MCF 10A (cell line): Measurements from ENCODE around the gene NBEAL1. TPM values are rescaled to one million over a fixed set of nuclear protein-coding genes. Genes with fewer than 3 reads are reported as not detected.

Experiments used
- BruUV-seq: library from RNA; stranded (reverse); fragments of 400-500 nt; replicated peaks from 2 replicates; lab custom pipeline; 2021; lab: Mats Ljungman, UMichigan
- CTCF ChIA-PET: fragments of 300-600 bp; sonication (Branson Sonifier 250); formaldehyde crosslinking; extraction: SDS; loops from one replicate; lab custom pipeline; 2021; ENCODE audit warnings: antibody characterized with exemption, inconsistent platforms; lab: Yijun Ruan, JAX
- POLR2A ChIA-PET: fragments of 300-600, 350-650 bp; sonication (Branson Sonifier 250); formaldehyde crosslinking; extraction: SDS; loops from one replicate; lab custom pipeline; 2020; ENCODE audit warnings: antibody characterized with exemption, inconsistent platforms; lab: Yijun Ruan, JAX
- DNase-seq: peaks from one replicate; pipeline ENCODE4 v3.0.0-alpha.2; 2018; ENCODE audit not compliant: unreplicated experiment
- H3K27ac Mint-ChIP-seq: one replicate; pipeline ENCODE4 v1.8.0; 2022; ENCODE audit warnings: mild to moderate bottlenecking, low read depth, mixed read lengths; ENCODE audit not compliant: unreplicated experiment
- H3K27me3 Mint-ChIP-seq: one replicate; pipeline ENCODE4 v1.8.0; 2022; ENCODE audit warnings: mixed read lengths; ENCODE audit not compliant: insufficient read depth, unreplicated experiment
- H3K36me3 Mint-ChIP-seq: one replicate; pipeline ENCODE4 v1.8.0; 2022; ENCODE audit warnings: mild to moderate bottlenecking, moderate library complexity, mixed read lengths; ENCODE audit not compliant: insufficient read depth, unreplicated experiment
- H3K4me1 Mint-ChIP-seq: one replicate; pipeline ENCODE4 v1.8.0; 2022; ENCODE audit warnings: mixed read lengths; ENCODE audit not compliant: insufficient read depth, unreplicated experiment
- H3K4me3 Mint-ChIP-seq: one replicate; pipeline ENCODE4 v1.8.0; 2022; ENCODE audit warnings: mild to moderate bottlenecking, moderate library complexity, mixed read lengths; ENCODE audit not compliant: unreplicated experiment
- H3K9me3 Mint-ChIP-seq: one replicate; pipeline ENCODE4 v1.8.0; 2022; ENCODE audit warnings: mixed read lengths; ENCODE audit not compliant: unreplicated experiment
- CTCF ChIP-seq: fragments of 200-600 bp; IDR thresholded peaks from one replicate; pipeline ENCODE4 v1.8.0; 2022; ENCODE audit warnings: antibody characterized with exemption, mild to moderate bottlenecking; ENCODE audit not compliant: unreplicated experiment
- intact Hi-C: fragments of 100-400 bp; cut with micrococcal nuclease; formaldehyde crosslinking; loops from 2 replicates; pipeline ENCODE4 v1.14.1; 2022
- total RNA-seq: library from RNA; stranded (reverse); gene quantifications from 2 replicates; pipeline ENCODE4 v1.2.3, GENCODE V29; 2022

NBEAL1 gene
- total RNA-seq, 1 experiment from 2014 or later, result 18.8 TPM

- TSS peak; percentile 60 for BruUV-seq
- ChIA-PET POLR2A (interaction anchor here (0.5 to 2.8 kb wide), 16 partner anchors 9 to 328 kb away, joined by 3 to 17 read pairs (median 6); partner anchors contain the start of genes ABI2, CARF, RAPH1 and WDR12), CTCF (interaction anchor here (0.6 to 5.6 kb wide), 13 partner anchors 10 to 653 kb away, joined by 3 to 26 read pairs (median 4); partner anchors contain the start of gene RAPH1)
- peak; percentile 90 for DNase-seq
- no peak for TF ChIP-seq CTCF
- Mint-ChIP-seq H3K27ac (peak within 1 kb of the TSS; percentile 96), H3K4me3 (peak within 1 kb of the TSS; percentile 86), H3K27me3 (no peaks in the 10 kb centered on the region), H3K36me3 (peaks cover 6% of the 10 kb centered on the region), H3K4me1 (peaks cover 14% of the 10 kb centered on the region), H3K9me3 (no peaks in the 10 kb centered on the region)
- intact Hi-C loops, result loop anchor here (5.0 kb wide), 3 partner anchors 88 to 407 kb away; partner anchors contain the start of genes ABI2, CARF and WDR12
Observed at GRCh38 chr2:203238704-203239526, 224.2 kb downstream of the NBEAL1 start, which contains the start of gene CYP20A1. Gene CYP20A1, plus strand, starts transcription at chr2:203239018. Its CDS starts 45 bp downstream, at chr2:203239063.

GRCh38 chr2:203240491-203240890 lies 225.8 kb downstream of the NBEAL1 start:
- Mint-ChIP-seq H3K27me3 (no peaks in the 10 kb centered on the region), H3K4me3 (peak overlapping the region; percentile 86), H3K36me3 (peaks cover 14% of the 10 kb centered on the region), H3K9me3 (no peaks in the 10 kb centered on the region), H3K27ac (peak overlapping the region; percentile 96), H3K4me1 (peaks cover 14% of the 10 kb centered on the region)
- intact Hi-C loops, result no loop called here
- DNase-seq, result no peak
- BruUV-seq, result no TSS peak
- ChIA-PET CTCF (interaction anchor here (1.6 to 5.6 kb wide), 2 partner anchors 9 to 15 kb away, joined by 4 to 26 read pairs; no protein-coding TSS in a partner anchor), POLR2A (interaction anchor here (1.0 to 2.8 kb wide), 4 partner anchors 8 to 214 kb away, joined by 3 to 17 read pairs (median 4); partner anchors contain the start of gene ABI2)
- TF ChIP-seq CTCF, result no peak

- Mint-ChIP-seq H3K27me3 (no peaks in the 10 kb centered on the region), H3K4me3 (no peak overlapping the region), H3K4me1 (peaks cover 14% of the 10 kb centered on the region), H3K36me3 (peaks cover 35% of the 10 kb centered on the region), H3K9me3 (no peaks in the 10 kb centered on the region), H3K27ac (no peak overlapping the region)
- POLR2A ChIA-PET, result interaction anchor here (0.6 kb wide), 1 partner anchor 16 kb away, joined by 3 read pairs; no protein-coding TSS in a partner anchor
- TF ChIP-seq CTCF, result no peak
- BruUV-seq, result no TSS peak
- CTCF ChIA-PET, result interaction anchor here (1.5 kb wide), 1 partner anchor 18 kb away, joined by 4 read pairs; no protein-coding TSS in a partner anchor
- intact Hi-C loops, result no loop called here
- DNase-seq, result no peak
Observed at GRCh38 chr2:203242518-203242917, 227.8 kb downstream of the NBEAL1 start.

GRCh38 chr2:203246646-203247045 lies 232.0 kb downstream of the NBEAL1 start:
- no peak for TF ChIP-seq CTCF
- peaks cover 49% of the 10 kb centered on the region for H3K36me3 Mint-ChIP-seq
- CTCF ChIA-PET, result interaction anchor here (1.2 kb wide), 1 partner anchor 569 kb away, joined by 4 read pairs; no protein-coding TSS in a partner anchor
- H3K27ac Mint-ChIP-seq, result no peak overlapping the region
- intact Hi-C loops, result no loop called here
- no peaks in the 10 kb centered on the region for H3K4me1 Mint-ChIP-seq
- no peaks in the 10 kb centered on the region for H3K9me3 Mint-ChIP-seq
- H3K4me3 Mint-ChIP-seq, result no peak overlapping the region
- H3K27me3 Mint-ChIP-seq, result no peaks in the 10 kb centered on the region
- no peak for DNase-seq
- POLR2A ChIA-PET, result no interaction called here
- no TSS peak for BruUV-seq
